ENCODE data around the gene HGF.
"Not testable (repeated sequence)": the region's sequence is repeated elsewhere in the genome, so short reads cannot be mapped to it uniquely, and the experiment has no call there.

The HGF gene

GRCh38 chr7:81769891-81770727 lies at the start of gene HGF:
Gene HGF (minus strand): TSS chr7:81770047. CDS start chr7:81769971, 76 bp downstream.
- no peak for DNase-seq (ENCODE audit: low read depth in 2 of 2)

GRCh38 chr7:81816312-81816711 lies 46.5 kb upstream of the HGF start:
- DNase-seq (ENCODE audit: low read depth in 2 of 2) = no peak

- DNase-seq (ENCODE audit: low read depth in 2 of 2) = not testable (repeated sequence)
These were observed 43.1 kb upstream of the HGF start for GRCh38 chr7:81812866-81813476.

- no peak for DNase-seq (ENCODE audit: low read depth in 2 of 2)
These were observed 42.4 kb upstream of the HGF start for GRCh38 chr7:81811956-81812865.

- no peak for DNase-seq (ENCODE audit: low read depth in 2 of 2)
These were observed 40.8 kb upstream of the HGF start for GRCh38 chr7:81810476-81811155.

- DNase-seq (ENCODE audit: low read depth in 2 of 2) = not testable (repeated sequence)
These were observed 38.5 kb upstream of the HGF start for GRCh38 chr7:81808310-81808709.

GRCh38 chr7:81803267-81803666 lies 33.4 kb upstream of the HGF start:
- no peak for DNase-seq (ENCODE audit: low read depth in 2 of 2)

- no peak for DNase-seq (ENCODE audit: low read depth in 2 of 2)
These were observed 32.4 kb upstream of the HGF start for GRCh38 chr7:81802251-81802650.

- no peak for DNase-seq (ENCODE audit: low read depth in 2 of 2)
These were observed 31.7 kb upstream of the HGF start for GRCh38 chr7:81801532-81801931.

GRCh38 chr7:81791568-81792518 lies 22.0 kb upstream of the HGF start:
- DNase-seq (ENCODE audit: low read depth in 2 of 2) = no peak

- DNase-seq (ENCODE audit: low read depth in 2 of 2) = no peak
These were observed 20.8 kb upstream of the HGF start for GRCh38 chr7:81790686-81791085.

- no peak for DNase-seq (ENCODE audit: low read depth in 2 of 2)
These were observed 20.3 kb upstream of the HGF start for GRCh38 chr7:81790120-81790500.

- DNase-seq (ENCODE audit: low read depth in 2 of 2) = no peak
These were observed 19.7 kb upstream of the HGF start for GRCh38 chr7:81789406-81790119.

- no peak for DNase-seq (ENCODE audit: low read depth in 2 of 2)
These were observed 18.4 kb upstream of the HGF start for GRCh38 chr7:81788246-81788645.

GRCh38 chr7:81783818-81784217 lies 14.0 kb upstream of the HGF start:
- DNase-seq (ENCODE audit: low read depth in 2 of 2) = no peak

GRCh38 chr7:81780914-81781693 lies 11.3 kb upstream of the HGF start:
- no peak for DNase-seq (ENCODE audit: low read depth in 2 of 2)

- DNase-seq (ENCODE audit: low read depth in 2 of 2) = no peak
These were observed 9.9 kb upstream of the HGF start for GRCh38 chr7:81779706-81780105.

GRCh38 chr7:81777697-81778096 lies 7.8 kb upstream of the HGF start:
- DNase-seq (ENCODE audit: low read depth in 2 of 2) = no peak

Measured in stimulated activated CD8-positive, alpha-beta memory T cell treated with anti-CD3 and anti-CD28 coated beads, Interleukin-2, amount 100 ng/mL, for 48 hours (primary cell).